ENCODE data around the gene PCCA. TPM values are rescaled to one million over a fixed set of nuclear protein-coding genes. Genes with fewer than 3 reads are reported as not detected.
A peak's percentile ranks its signal among the peaks of the same experiment; 100 is the strongest.

The PCCA gene
- polyA plus RNA-seq, 2 donors = 11.1 to 15.2 TPM

DNA sequence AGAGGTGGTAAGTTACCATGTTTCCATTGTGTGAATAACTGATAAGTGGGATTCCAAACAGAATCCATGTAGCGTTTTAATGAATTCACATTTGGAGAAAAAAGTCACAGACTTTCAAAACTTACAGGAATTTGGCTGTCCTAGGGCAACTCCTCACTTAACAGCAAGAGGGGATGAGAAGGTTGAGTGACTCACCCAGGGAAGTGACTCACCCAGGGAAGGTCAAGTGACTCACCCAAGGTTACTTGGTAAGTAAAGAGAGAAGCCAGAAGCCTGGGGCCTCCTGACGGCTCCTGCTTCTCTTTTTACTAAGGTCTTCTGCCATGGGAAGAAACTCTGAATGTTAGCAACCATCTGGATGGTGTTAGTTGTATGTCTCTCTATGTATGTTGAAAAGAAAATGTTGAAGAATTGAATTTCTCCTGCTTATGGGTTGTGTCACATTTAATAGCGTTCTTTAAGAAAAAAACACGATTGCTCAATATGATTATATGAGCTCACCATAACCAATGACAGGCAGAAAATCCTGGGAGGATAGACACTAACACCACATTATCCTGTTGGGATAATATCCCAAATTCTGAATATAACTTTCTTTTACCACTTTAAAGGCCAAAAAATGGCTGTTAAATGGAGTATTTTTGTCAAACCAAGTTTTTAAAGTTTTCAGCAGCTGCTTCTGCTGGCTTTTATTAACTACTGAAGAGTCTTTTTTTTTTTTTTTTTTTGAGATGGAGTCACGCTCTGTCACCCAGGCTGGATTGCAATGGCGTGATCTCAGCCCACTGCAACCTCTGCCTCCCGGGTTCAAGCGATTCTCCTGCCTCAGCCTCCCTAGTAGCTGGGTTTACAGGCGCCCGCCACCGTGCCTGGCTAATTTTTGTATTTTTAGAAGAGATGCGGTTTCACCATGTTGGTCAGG, 304.1 kb downstream of the PCCA start:
- H3K27me3 ChIP-seq (ENCODE audit: control insufficient read depth in 1 of 2, insufficient read depth in 2 of 2, low read length in 2 of 2) = no peaks in the 10 kb centered on the region
- no peaks in the 10 kb centered on the region for H3K4me1 ChIP-seq (ENCODE audit: control insufficient read depth in 2 of 2, insufficient read depth in 2 of 2, low read length in 1 of 2)
- no peak overlapping the region for H3K4me3 ChIP-seq (ENCODE audit: low read depth in 1 of 2, low read length in 2 of 2)
- 68 to 73% methylated on average over 12 of the region's 12 CpGs for WGBS, 2 donors
- peak overlapping the region; percentile 25 to 54 for H3K27ac ChIP-seq (ENCODE audit: low read depth in 2 of 2, low read length in 1 of 2)
- no peaks in the 10 kb centered on the region for H3K9me3 ChIP-seq (ENCODE audit: control insufficient read depth in 2 of 2, insufficient read depth in 1 of 2, low read depth in 1 of 2, low read length in 1 of 2)
- H3K36me3 ChIP-seq (ENCODE audit: control insufficient read depth in 2 of 2, insufficient read depth in 2 of 2, low read length in 1 of 2) = no peaks in the 10 kb centered on the region

DNA sequence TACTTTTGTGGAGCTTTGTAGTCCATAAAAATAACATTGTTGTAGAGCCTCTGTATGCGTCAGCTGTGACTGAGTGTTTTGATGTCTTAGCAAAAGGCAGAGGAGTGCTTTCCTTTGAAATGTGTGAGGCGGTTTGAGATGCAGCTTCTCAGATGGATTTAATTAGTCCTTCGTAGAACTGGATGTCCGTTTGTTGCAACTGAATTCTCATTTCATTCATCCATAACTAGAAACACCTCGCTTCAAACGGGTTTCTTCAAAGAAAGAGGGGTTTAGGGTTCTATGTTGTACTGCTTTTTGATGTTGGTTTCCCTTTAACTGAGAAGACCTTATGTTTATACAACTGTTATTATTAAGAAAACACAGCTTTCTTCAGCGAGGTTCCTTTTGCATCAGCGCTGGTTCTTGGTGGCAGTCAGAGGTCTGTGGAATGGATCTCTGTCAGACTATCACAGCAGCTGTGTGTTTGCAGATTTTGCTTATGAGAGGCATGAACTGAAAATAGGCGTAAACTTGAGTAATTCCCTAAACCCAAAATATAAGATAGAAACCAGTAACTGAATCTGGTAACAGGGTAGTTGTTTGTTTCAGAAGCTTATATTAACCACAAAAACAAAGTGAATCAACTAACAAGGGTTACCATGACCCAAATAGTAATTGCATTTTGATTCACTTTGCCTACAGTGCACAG, 305.3 kb downstream of the PCCA start:
- Histone ChIP-seq H3K27ac (ENCODE audit: low read depth in 2 of 2, low read length in 1 of 2) (peak overlapping the region in 1 of 2 donors; percentile 2), H3K27me3 (ENCODE audit: control insufficient read depth in 1 of 2, insufficient read depth in 2 of 2, low read length in 2 of 2) (no peaks in the 10 kb centered on the region)

DNA sequence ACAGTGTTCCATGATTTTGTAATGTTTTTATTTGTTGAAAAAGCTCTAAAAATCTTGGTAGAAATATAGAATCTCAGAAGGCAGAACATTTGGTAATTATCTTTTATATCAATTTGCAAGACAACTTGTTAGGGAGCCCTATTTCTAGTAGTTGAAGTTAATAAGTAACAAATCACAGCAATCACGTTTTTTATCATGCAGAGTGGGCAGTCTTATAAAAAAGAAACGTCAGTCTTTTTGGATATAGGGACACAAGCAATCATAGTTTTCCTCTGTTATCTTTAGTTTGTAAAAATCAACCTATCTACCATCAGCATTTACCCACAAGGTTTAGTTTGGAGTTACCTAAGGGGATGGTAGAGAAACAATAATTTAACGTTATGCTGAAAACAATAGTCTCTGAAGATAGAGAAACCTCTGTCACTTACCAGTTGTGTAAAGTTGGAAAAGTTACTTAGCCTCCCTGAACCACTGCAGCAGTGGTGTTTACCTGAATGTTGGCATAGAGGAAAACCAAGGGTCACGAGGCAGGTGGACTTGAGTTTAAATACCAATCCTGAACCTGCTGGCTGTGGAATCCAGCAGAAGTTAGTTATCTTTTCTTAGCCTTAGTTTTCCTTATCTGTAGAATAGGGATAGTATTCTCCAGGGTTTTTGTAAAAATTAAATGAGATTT, 306.9 kb downstream of the PCCA start:
- H3K36me3 ChIP-seq (ENCODE audit: control insufficient read depth in 2 of 2, insufficient read depth in 2 of 2, low read length in 1 of 2) = no peaks in the 10 kb centered on the region
- no peaks in the 10 kb centered on the region for H3K4me1 ChIP-seq (ENCODE audit: control insufficient read depth in 2 of 2, insufficient read depth in 2 of 2, low read length in 1 of 2)
- no peak overlapping the region for H3K4me3 ChIP-seq (ENCODE audit: low read depth in 1 of 2, low read length in 2 of 2)
- WGBS, 2 donors = 88 to 89% methylated on average over 4 of the region's 4 CpGs
- H3K9me3 ChIP-seq (ENCODE audit: control insufficient read depth in 2 of 2, insufficient read depth in 1 of 2, low read depth in 1 of 2, low read length in 1 of 2) = no peaks in the 10 kb centered on the region
- H3K27ac ChIP-seq (ENCODE audit: low read depth in 2 of 2, low read length in 1 of 2) = no peak overlapping the region
- no peaks in the 10 kb centered on the region for H3K27me3 ChIP-seq (ENCODE audit: control insufficient read depth in 1 of 2, insufficient read depth in 2 of 2, low read length in 2 of 2)

More for the DNA sequence above, 305.3 kb downstream of the PCCA start:
- no peaks in the 10 kb centered on the region for H3K4me1 ChIP-seq (ENCODE audit: control insufficient read depth in 2 of 2, insufficient read depth in 2 of 2, low read length in 1 of 2)
- H3K36me3 ChIP-seq (ENCODE audit: control insufficient read depth in 2 of 2, insufficient read depth in 2 of 2, low read length in 1 of 2) = no peaks in the 10 kb centered on the region
- WGBS, 2 donors = 68 to 70% methylated on average over 9 of the region's 9 CpGs
- H3K9me3 ChIP-seq (ENCODE audit: control insufficient read depth in 2 of 2, insufficient read depth in 1 of 2, low read depth in 1 of 2, low read length in 1 of 2) = no peaks in the 10 kb centered on the region
- H3K4me3 ChIP-seq (ENCODE audit: low read depth in 1 of 2, low read length in 2 of 2) = no peak overlapping the region

- Histone ChIP-seq H3K27ac (ENCODE audit: low read depth in 2 of 2, low read length in 1 of 2) (no peak overlapping the region), H3K27me3 (ENCODE audit: control insufficient read depth in 1 of 2, insufficient read depth in 2 of 2, low read length in 2 of 2) (no peaks in the 10 kb centered on the region), H3K9me3 (ENCODE audit: control insufficient read depth in 2 of 2, insufficient read depth in 1 of 2, low read depth in 1 of 2, low read length in 1 of 2) (no peaks in the 10 kb centered on the region), H3K4me3 (ENCODE audit: low read depth in 1 of 2, low read length in 2 of 2) (no peak overlapping the region), H3K4me1 (ENCODE audit: control insufficient read depth in 2 of 2, insufficient read depth in 2 of 2, low read length in 1 of 2) (no peaks in the 10 kb centered on the region), H3K36me3 (ENCODE audit: control insufficient read depth in 2 of 2, insufficient read depth in 2 of 2, low read length in 1 of 2) (no peaks in the 10 kb centered on the region)
- WGBS, 2 donors = 92% methylated on average over 6 of the region's 6 CpGs
Measured at GRCh38 chr13:100396776-100397175, 307.9 kb downstream of the PCCA start.

GRCh38 chr13:100397627-100398026, 308.7 kb downstream of the PCCA start:
- no peak overlapping the region for H3K27ac ChIP-seq (ENCODE audit: low read depth in 2 of 2, low read length in 1 of 2)
- H3K4me1 ChIP-seq (ENCODE audit: control insufficient read depth in 2 of 2, insufficient read depth in 2 of 2, low read length in 1 of 2) = no peaks in the 10 kb centered on the region
- no peak overlapping the region for H3K4me3 ChIP-seq (ENCODE audit: low read depth in 1 of 2, low read length in 2 of 2)
- H3K36me3 ChIP-seq (ENCODE audit: control insufficient read depth in 2 of 2, insufficient read depth in 2 of 2, low read length in 1 of 2) = no peaks in the 10 kb centered on the region
- no peaks in the 10 kb centered on the region for H3K9me3 ChIP-seq (ENCODE audit: control insufficient read depth in 2 of 2, insufficient read depth in 1 of 2, low read depth in 1 of 2, low read length in 1 of 2)
- 87 to 91% methylated on average over 4 of the region's 4 CpGs for WGBS, 2 donors
- H3K27me3 ChIP-seq (ENCODE audit: control insufficient read depth in 1 of 2, insufficient read depth in 2 of 2, low read length in 2 of 2) = no peaks in the 10 kb centered on the region

- Histone ChIP-seq H3K9me3 (ENCODE audit: control insufficient read depth in 2 of 2, insufficient read depth in 1 of 2, low read depth in 1 of 2, low read length in 1 of 2) (peaks cover 0 to 2% of the 10 kb centered on the region in 2 donors), H3K36me3 (ENCODE audit: control insufficient read depth in 2 of 2, insufficient read depth in 2 of 2, low read length in 1 of 2) (peaks cover 0 to 2% of the 10 kb centered on the region in 2 donors), H3K4me3 (ENCODE audit: low read depth in 1 of 2, low read length in 2 of 2) (no peak overlapping the region), H3K27ac (ENCODE audit: low read depth in 2 of 2, low read length in 1 of 2) (no peak overlapping the region), H3K4me1 (ENCODE audit: control insufficient read depth in 2 of 2, insufficient read depth in 2 of 2, low read length in 1 of 2) (no peaks in the 10 kb centered on the region), H3K27me3 (ENCODE audit: control insufficient read depth in 1 of 2, insufficient read depth in 2 of 2, low read length in 2 of 2) (no peaks in the 10 kb centered on the region)
- 93 to 97% methylated on average over 2 of the region's 2 CpGs for WGBS, 2 donors
Measured at GRCh38 chr13:100398360-100398759, 309.5 kb downstream of the PCCA start.

DNA sequence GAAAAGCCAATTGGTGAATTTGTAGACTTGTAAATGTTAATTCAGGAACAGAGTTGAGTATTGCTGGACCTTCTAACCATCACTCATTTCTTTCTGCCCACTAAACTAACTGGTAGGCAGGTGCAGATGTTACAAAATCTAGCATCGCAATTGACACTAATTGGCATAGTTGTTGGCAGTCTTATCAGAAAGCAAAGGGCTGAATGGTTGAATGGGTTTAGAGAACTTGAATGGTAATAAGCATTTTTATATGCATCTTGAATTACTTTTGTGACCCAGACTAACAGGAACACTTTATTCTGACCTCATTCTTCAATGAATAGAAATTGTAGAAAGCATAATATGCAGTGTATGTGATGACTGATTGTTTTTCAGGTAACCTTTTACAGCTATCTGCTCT, 310.6 kb downstream of the PCCA start:
- no peak overlapping the region for H3K4me3 ChIP-seq (ENCODE audit: low read depth in 1 of 2, low read length in 2 of 2)
- H3K36me3 ChIP-seq (ENCODE audit: control insufficient read depth in 2 of 2, insufficient read depth in 2 of 2, low read length in 1 of 2) = peaks cover 0 to 3% of the 10 kb centered on the region in 2 donors
- H3K27ac ChIP-seq (ENCODE audit: low read depth in 2 of 2, low read length in 1 of 2) = no peak overlapping the region
- H3K27me3 ChIP-seq (ENCODE audit: control insufficient read depth in 1 of 2, insufficient read depth in 2 of 2, low read length in 2 of 2) = no peaks in the 10 kb centered on the region
- H3K4me1 ChIP-seq (ENCODE audit: control insufficient read depth in 2 of 2, insufficient read depth in 2 of 2, low read length in 1 of 2) = no peaks in the 10 kb centered on the region
- peaks cover 0 to 3% of the 10 kb centered on the region in 2 donors for H3K9me3 ChIP-seq (ENCODE audit: control insufficient read depth in 2 of 2, insufficient read depth in 1 of 2, low read depth in 1 of 2, low read length in 1 of 2)
- 97 to 100% methylated on average over 1 of the region's 1 CpG for WGBS, 2 donors

DNA sequence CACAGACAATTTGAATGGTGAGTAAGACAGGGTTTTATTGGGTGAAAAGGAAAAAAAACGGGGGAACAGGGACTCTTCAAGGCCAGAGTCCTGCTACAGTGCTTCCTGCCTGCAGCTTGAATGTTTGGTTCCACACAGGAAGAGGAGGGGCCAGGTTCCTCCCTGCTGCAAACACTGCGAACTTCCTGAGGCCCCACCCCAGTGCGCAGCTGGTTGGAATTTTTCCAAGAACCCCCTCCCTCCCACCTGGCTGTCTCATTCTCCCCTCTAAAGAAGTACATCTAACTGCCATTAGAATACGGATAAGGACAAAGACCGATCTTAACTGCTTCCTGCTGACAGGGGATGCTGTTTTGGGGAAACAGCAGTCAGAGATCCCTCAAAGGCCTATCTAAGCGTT, 314.8 kb downstream of the PCCA start:
- WGBS, 2 donors = 88 to 90% methylated on average over 6 of the region's 6 CpGs
- H3K36me3 ChIP-seq (ENCODE audit: control insufficient read depth in 2 of 2, insufficient read depth in 2 of 2, low read length in 1 of 2) = peaks cover 0 to 5% of the 10 kb centered on the region in 2 donors

GRCh38 chr13:100409132-100409531, 320.2 kb downstream of the PCCA start:
- Histone ChIP-seq H3K9me3 (ENCODE audit: control insufficient read depth in 2 of 2, insufficient read depth in 1 of 2, low read depth in 1 of 2, low read length in 1 of 2) (peaks cover 6 to 19% of the 10 kb centered on the region in 2 donors), H3K27me3 (ENCODE audit: control insufficient read depth in 1 of 2, insufficient read depth in 2 of 2, low read length in 2 of 2) (no peaks in the 10 kb centered on the region), H3K27ac (ENCODE audit: low read depth in 2 of 2, low read length in 1 of 2) (no peak overlapping the region), H3K4me3 (ENCODE audit: low read depth in 1 of 2, low read length in 2 of 2) (no peak overlapping the region), H3K36me3 (ENCODE audit: control insufficient read depth in 2 of 2, insufficient read depth in 2 of 2, low read length in 1 of 2) (peaks cover 0 to 2% of the 10 kb centered on the region in 2 donors), H3K4me1 (ENCODE audit: control insufficient read depth in 2 of 2, insufficient read depth in 2 of 2, low read length in 1 of 2) (no peaks in the 10 kb centered on the region)
- 96% methylated on average over 5 of the region's 5 CpGs for WGBS, 2 donors

More for the DNA sequence above, 314.8 kb downstream of the PCCA start:
- H3K9me3 ChIP-seq (ENCODE audit: control insufficient read depth in 2 of 2, insufficient read depth in 1 of 2, low read depth in 1 of 2, low read length in 1 of 2) = peaks cover 2 to 14% of the 10 kb centered on the region in 2 donors
- H3K4me1 ChIP-seq (ENCODE audit: control insufficient read depth in 2 of 2, insufficient read depth in 2 of 2, low read length in 1 of 2) = no peaks in the 10 kb centered on the region
- H3K27ac ChIP-seq (ENCODE audit: low read depth in 2 of 2, low read length in 1 of 2) = no peak overlapping the region
- no peak overlapping the region for H3K4me3 ChIP-seq (ENCODE audit: low read depth in 1 of 2, low read length in 2 of 2)
- H3K27me3 ChIP-seq (ENCODE audit: control insufficient read depth in 1 of 2, insufficient read depth in 2 of 2, low read length in 2 of 2) = no peaks in the 10 kb centered on the region

All from esophagus (tissue), 2 donors.